ENCODE measurements around the gene FBLL1.

GRCh38 chr5:168537176-168537575 is 8.1 kb downstream of the FBLL1 start:
- TF ChIP-seq POLR2A (IDR thresholded peaks at IDR 0.05) (no peak), CTCF (IDR thresholded peaks at IDR 0.05) (no peak), POLR2AphosphoS5 (IDR thresholded peaks at IDR 0.05) (no peak)

All from upper lobe of left lung (tissue), 4 donors.